CD4-positive, alpha-beta T cell treated with Interleukin-2 at 100 ng/mL for 4 hours (primary cell): ENCODE results near the gene KIF19.
"Not testable (repeated sequence)": the region's sequence is repeated elsewhere in the genome, so short reads cannot be mapped to it uniquely, and the experiment has no call there.

ENCODE experiments used
- DNase-seq: peaks from one replicate; pipeline ENCODE4 v3.0.0-alpha.2; 2020; ENCODE audit warnings: low spot score

Gene KIF19

DNA sequence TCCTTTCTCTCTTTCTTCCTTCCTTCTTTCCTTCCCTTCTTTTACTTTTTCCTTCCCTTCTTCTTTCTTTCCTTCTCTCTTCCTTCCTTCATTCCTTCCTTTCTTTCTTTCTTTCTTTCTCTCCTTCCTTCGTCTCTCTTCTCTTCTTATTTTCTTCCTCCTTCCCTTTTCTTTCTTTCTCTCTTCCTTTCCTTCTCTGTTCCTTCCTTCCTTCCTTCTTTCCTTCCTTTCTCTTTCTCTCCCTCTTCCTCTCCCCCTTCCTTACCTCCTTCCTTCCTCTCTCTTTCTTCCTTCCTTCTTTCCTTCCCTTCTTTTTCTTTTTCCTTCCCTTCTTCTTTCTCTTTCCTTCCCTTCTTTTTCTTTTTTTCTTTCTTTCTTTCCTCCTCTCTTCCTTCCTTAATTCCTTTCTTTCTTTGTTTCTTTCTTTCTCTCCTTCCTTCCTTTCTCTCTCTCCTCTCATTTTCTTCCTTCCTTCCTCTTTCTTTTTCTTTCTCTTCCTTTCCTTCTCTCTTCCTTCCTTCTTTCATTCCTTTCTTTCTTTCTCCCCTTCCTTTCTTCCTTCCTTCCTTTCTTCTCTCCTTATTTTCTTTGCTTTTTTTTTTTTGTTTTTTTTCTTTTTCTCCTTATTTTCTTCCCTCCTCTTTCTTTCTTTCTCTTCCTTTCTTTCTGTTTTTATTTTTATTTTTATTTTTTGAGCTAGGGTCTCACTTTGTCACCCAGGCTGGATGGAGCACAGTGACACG, 64.1 kb downstream of the KIF19 start:
- DNase-seq, result no peak

DNA sequence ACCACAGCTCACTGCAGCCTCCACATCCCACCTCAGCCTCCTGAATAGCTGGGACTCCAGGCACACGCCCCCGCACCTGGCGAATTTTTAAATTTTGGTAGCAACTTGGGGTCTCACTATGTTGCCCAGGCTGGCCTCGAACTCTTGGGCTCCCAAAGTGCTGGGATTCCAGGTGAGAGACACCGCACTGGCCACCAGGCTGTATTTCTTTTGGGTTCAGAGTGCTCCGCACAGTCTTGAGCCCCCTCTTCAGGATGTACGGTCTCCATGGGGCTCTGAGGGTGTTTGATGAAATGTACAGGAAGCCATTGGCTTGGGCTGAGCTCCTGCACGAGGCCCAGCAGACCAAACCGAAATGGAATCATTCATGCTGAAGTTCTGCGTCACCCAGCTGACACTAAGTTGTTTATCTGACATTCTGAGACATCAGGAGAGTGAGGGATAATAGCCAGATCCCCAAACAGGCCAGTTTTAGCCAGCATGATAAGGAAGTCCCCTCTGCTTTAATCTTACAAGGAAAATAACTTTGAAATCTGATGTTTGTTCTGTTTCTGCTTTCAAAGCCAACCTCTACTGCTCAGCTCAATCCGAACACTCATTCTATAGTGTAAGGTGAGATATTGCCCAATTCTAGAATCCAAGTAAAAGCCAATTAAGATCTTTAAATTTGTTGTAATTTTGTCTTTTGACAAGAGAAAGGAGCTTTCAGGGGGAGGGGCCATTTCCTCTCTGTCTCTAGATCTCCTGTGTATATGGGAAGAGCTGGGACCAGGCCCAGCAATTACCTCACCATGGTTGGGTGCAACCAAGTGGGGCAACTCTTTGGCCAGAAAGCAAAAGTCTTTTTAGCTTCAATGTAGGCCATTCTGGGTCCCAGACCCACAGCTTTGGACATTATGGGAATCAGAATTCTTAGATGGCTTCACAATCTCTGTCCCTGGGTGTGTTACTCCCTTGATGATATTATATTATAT, 64.9 kb downstream of the KIF19 start:
- no peak for DNase-seq

DNA sequence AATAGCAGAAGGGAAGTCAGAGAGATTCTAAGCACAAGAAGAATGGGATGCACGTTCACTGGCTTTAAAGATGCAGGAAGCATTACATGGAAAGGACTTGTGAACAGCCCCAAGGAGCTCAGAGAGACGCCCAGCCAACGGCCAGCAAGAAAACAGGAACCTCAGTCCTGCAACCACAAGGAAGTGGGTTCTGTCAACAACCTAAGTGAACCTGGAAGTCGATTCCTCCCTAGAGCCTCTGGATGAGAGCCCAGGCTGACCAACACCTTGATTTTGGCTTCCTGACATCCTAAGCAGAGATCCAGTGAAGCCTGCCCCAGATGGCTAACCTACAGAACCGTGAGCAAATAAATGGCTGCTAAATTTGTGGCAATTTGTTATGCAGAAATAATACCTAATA, 65.7 kb downstream of the KIF19 start:
- no peak for DNase-seq

DNA sequence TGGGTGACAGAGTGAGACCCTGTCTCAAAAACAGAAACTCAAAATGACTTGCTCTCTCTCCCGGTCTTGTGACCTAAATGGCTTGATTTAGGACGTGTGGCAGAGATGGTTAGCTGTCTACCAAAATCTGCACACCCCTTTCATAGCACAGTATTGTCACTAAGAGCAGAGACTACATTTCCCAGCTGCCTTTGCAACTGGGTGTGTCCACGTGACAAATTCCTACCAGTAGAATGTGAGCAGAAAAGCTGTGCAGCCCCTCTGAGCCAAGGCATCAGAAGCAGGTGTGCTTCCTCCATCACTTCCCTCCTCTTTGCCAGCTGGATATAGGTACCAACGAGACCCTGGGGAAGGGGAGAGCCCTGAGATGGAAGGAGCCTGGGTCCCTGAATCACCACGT, 66.8 kb downstream of the KIF19 start:
- no peak for DNase-seq

DNA sequence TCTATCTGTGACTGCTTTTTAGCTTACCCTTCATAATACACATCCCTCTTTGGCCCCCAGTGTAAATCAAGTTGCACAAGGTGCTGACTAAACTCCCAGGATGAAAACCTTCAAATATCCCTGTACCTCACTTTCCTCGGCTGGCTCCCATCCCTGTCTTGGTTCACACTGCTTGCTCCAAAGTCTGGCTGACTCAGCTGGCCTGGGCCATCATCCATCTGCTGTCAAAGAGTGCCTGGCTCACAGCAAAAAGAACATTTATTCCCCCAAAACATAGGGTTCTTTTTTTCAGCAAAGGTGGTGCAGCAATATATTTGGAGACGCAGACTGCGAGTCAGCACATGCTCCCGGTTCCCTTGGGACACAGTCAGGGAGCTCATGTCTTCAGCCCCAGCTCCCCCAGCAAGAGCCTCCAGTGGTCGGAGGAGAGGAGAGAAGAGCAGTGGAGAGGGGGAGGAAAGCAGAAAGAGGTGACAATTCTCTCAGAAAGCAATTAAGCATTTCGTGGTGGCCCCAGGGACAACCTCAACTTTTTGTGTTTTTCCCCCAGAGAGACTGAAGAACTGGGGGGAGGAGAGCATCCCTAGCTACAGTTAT, 67.4 kb downstream of the KIF19 start:
- DNase-seq, result no peak

DNA sequence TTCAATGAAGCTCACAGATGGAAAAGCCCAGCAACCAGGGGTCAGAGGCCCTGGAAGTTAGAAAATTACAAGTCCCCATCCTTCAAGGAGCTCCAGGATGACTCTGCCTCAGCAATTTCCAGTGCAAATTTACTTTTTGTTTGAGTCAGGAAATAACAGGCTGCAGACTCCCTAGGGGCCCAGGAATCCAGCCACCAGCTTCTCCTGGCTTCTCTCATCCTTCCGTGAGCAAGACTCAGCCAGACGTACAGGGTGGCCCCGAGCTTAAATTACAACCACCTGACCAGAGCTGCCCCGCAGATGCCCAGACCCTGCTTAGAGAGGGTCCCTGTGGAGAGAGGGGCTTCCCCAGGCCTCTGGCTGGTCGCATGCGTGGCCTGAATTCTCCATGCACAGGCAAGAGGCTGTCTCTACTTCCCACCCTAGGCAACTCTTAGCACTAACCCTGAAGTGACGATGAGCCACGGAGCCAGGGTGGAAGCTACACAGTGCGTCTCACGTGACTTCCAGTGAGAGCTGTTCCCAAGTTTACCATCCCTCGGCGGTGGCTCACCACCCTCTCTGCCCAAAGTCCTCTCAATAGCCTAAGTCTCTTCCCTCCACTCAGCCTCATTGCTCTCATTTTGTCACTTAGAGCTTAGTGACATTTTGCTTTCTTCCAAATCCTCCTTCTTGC, 68.4 kb downstream of the KIF19 start:
- DNase-seq, result no peak

DNA sequence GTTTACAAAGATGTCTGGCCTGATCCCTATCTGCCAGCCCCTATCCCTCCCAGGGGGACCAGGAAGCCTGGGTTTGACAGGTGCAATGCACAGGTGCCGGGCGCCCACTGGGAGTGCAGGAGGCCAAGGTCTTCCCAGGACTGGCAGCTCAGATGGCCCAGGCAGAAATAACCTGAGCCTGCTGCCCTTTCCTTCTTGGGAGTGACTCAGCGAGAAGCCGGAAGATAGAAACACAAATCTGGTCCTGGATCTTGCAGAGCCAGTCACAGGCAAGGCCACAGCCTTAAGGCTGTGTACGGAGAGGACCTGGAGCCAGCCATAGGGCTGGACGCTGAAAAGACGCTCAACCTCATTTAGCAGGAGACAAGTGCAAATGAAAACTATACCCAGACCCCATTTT, 69.0 kb downstream of the KIF19 start:
- no peak for DNase-seq

DNA sequence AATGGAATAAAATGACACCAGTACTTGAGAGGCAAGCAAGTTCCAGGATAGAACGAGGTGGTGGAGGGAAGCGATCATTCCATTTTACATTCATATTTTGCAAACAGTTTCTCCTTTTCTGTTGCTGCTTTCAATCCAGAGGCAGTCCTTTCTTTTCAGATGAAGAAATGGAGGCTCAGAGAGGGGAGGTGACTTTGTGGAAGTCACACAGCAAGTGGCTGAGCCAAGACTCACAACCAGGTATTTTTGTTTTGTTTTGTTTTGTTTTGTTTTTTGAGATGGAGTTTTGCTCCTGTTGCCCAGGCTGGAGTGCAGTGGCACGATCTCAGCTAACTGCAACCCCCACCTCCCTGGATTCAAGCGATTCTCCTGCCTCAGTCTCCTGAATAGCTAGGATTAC, 70.5 kb downstream of the KIF19 start:
- DNase-seq, result no peak

DNA sequence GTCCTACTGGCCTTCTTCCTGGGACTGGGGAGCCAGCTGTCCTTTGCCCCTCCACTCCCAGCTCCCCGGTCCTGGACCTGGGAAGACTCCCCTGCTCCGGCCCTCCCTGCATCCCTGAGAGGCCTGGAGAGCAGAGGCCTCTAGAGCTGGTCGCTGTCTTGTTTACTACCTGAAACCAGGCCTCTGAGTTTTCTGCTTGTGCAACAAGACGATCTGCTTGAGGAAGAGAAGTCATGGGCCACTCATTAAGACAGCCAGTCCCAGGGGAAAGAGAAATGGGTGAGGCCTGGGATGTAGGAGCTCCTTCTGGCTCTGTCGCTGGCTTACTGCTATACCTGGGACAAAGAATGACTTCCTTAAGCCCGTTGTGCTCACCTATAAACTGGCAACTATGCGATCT, 76.0 kb downstream of the KIF19 start:
- DNase-seq, result no peak

DNA sequence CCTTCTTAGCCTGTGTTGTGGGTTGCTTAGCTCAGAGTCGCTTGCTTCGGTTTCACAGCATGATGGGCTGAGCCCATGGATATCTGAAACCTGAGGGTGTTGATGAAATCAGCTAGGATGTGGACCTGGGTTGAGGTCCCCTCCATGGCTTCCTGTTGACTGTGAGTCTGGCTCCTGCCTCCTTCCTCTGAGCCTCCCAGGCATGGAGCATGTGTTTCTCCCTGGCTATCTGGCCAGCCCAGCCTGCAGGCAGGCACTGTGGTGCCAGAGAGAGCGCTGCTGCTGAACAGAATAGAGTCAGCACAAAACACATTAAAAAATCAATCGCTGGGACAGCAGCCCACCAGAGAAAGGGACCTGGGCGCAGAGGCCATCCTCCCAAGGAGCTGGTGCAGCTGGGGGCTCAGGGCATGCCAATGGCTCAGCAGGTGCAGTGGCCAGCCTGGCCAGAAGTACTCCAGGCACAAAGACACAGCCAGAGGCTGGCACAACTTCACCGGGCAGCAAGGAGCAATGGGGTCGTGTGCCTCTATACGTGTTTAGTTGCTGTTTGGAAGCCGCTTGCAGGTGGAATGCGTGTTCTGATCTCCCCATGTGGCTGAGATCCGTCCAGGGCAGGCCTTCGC, 77.6 kb downstream of the KIF19 start:
- DNase-seq, result no peak

DNA sequence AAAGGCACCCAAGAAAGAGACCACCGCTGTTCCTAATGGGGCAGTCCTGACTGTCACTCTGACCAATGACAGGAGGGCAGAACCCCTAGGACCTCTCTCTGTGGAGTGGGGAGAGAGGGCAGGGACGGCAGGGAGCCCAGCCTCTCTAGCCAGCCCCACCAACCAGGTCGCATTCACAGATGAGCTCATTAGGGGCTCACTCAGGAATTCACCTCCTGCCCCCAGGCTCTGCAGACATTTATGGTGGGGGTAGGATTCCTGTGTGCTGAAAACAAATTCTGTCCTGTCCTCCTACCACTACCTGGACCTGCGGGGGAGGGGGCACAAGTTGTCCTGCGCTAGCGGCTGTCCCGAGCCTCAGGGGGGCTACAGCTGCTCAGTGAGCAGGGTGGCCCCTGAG, 78.2 kb downstream of the KIF19 start:
- DNase-seq, result no peak

DNA sequence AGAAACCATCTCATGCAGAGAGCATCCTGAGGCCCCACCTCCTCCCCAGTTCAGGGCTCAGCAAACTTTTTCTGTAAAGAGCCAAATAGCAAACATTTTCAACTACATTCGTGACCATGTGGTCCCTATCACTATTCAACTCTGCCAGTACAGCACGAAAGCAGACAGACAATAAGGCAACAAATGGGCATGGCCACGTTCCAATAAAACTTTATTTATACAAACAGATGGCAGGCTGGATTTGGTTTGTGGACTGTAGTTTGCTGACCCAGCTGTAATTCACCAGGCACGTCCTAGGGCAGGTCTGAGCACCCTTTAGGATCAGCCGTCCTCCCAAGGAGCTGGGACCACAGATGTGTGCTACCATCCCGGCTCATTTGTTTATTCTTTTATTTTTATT, 78.8 kb downstream of the KIF19 start:
- no peak for DNase-seq

DNA sequence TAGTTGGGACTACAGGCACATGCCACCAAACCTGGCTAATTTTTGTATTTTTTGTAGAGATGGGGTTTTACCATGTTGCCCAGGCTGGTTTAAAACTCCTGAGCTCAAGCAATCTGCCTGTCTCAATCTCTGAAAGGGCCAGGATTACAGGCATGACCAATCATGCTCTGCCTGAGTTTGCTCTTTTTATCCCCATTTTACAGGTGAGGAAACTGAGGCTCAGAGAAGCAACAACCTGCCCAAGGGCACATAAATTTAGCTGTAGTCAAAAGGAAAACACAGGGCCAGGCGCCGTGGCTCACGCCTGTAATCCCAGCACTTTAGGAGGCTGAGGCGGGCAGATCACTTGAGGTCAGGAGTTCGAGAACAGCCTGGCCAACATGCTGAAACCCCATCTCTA, 79.3 kb downstream of the KIF19 start:
- not testable (repeated sequence) for DNase-seq
